ENCODE measurements around the gene GRK6. TPM values are rescaled to one million over a fixed set of nuclear protein-coding genes. Genes with fewer than 3 reads are reported as not detected.

Gene GRK6
- total RNA-seq, 2 donors from 2014 or later = 38.0 to 64.4 TPM

GRCh38 chr5:177473443-177474001 is 47.0 kb downstream of the GRK6 start, which contains the start of gene DBN1:
Gene DBN1 (minus strand): TSS chr5:177473634. CDS start chr5:177473521, 113 bp downstream.
- H3K9me3 ChIP-seq = no peaks in the 10 kb centered on the region
- intact Hi-C loops (cut with DNase I) = no loop called here
- peaks cover 9% of the 10 kb centered on the region for H3K4me1 ChIP-seq
- TF ChIP-seq, protein P1, sequence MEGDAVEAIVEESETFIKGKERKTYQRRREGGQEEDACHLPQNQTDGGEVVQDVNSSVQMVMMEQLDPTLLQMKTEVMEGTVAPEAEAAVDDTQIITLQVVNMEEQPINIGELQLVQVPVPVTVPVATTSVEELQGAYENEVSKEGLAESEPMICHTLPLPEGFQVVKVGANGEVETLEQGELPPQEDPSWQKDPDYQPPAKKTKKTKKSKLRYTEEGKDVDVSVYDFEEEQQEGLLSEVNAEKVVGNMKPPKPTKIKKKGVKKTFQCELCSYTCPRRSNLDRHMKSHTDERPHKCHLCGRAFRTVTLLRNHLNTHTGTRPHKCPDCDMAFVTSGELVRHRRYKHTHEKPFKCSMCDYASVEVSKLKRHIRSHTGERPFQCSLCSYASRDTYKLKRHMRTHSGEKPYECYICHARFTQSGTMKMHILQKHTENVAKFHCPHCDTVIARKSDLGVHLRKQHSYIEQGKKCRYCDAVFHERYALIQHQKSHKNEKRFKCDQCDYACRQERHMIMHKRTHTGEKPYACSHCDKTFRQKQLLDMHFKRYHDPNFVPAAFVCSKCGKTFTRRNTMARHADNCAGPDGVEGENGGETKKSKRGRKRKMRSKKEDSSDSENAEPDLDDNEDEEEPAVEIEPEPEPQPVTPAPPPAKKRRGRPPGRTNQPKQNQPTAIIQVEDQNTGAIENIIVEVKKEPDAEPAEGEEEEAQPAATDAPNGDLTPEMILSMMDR (IDR thresholded peaks at IDR 0.05) = no peak
- DNase-seq = no peak
- H3K4me3 ChIP-seq = peak within 1 kb of the TSS; percentile 55
- peaks cover 3% of the 10 kb centered on the region for H3K27me3 ChIP-seq
- H3K9ac ChIP-seq (ENCODE audit: low read depth in 2 of 2, low read length in 2 of 2) = peak within 1 kb of the TSS; percentile 9 to 69
- no peaks in the 10 kb centered on the region for H3K36me3 ChIP-seq
- H3K27ac ChIP-seq = no peak within 1 kb of the TSS

DNA sequence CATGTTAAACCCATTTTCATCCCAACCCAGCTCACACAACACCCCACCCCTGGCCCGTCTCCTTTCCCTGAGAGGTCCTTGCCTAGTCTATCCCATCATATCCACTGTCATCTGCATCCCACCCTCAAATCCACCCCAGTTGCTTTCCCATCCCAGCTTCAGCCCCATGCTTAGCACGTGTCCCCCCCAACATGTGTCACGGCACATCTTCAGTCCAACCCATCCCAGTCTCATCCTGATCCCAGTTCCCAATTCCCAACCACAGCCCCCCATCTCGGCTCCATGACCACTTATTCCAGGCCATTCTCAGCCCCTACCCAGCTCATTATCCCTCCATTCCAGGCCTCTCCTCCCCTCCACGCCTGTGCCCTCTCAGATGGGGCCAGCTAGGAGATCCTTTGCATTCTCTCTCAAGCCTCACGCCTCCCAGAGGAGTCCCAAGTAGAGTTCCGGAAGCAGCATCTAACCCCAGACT is 47.6 kb downstream of the GRK6 start:
- no peak overlapping the region for H3K9ac ChIP-seq (ENCODE audit: low read depth in 2 of 2, low read length in 2 of 2)
- intact Hi-C loops (cut with DNase I) = no loop called here
- no peak overlapping the region for H3K27ac ChIP-seq

GRCh38 chr5:177474846-177475562 is 48.5 kb downstream of the GRK6 start:
- intact Hi-C loops (cut with DNase I) = no loop called here
- no peak overlapping the region for H3K4me3 ChIP-seq
- TF ChIP-seq, protein P1 (IDR thresholded peaks at IDR 0.05) = no peak
- H3K36me3 ChIP-seq = no peaks in the 10 kb centered on the region
- no peaks in the 10 kb centered on the region for H3K9me3 ChIP-seq
- H3K4me1 ChIP-seq = peaks cover 9% of the 10 kb centered on the region
- no peak for DNase-seq
- H3K27ac ChIP-seq = no peak overlapping the region
- H3K27me3 ChIP-seq = peaks cover 3% of the 10 kb centered on the region
- H3K9ac ChIP-seq (ENCODE audit: low read depth in 2 of 2, low read length in 2 of 2) = no peak overlapping the region

More for the DNA sequence above, 47.6 kb downstream of the GRK6 start:
- DNase-seq = no peak
- TF ChIP-seq, protein P1 (IDR thresholded peaks at IDR 0.05) = no peak
- peaks cover 3% of the 10 kb centered on the region for H3K27me3 ChIP-seq
- H3K4me3 ChIP-seq = no peak overlapping the region
- no peaks in the 10 kb centered on the region for H3K9me3 ChIP-seq
- H3K4me1 ChIP-seq = peaks cover 9% of the 10 kb centered on the region
- H3K36me3 ChIP-seq = no peaks in the 10 kb centered on the region

DNA sequence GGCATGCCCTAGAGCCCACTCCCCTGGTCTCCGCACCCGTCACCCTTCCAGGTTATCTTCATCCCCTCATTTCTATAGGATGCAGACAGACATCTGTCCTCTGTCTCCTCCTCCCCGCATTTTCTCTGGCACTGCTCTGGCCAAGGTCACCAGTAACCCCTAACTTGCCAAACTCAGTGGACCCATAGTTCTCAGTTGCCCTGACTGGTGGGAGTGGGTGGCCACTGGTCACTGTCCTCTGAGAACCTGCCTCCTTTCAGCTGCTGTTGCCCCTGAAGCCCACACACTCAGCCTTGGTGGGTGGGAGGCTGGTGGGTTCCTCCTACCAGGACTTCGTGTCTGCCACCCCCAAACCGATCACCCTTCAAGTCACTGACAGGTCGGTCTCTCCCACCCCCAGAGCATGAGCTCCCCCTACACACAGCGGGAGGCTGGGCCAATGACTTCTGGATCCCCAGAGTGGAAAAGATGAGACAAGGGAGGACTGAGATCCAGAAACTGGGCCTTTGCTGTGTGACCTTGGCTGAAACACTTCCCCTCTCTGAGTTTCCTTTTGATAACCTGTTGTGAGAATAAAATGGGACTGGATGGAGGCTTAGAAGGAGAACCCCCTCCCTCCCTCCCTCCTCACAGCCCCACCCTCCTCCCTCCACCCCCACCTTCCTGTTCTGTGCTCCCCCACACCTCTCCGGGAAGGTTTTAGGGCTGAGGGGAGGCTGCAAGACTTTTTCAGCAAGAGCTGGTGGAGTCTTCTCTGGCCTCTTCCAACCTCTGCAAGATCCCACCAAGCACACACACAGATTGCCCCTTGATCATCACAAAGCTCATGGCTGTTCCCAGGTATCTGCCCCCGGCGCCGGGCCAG is 49.3 kb downstream of the GRK6 start:
- Histone ChIP-seq H3K27me3 (peaks cover 3% of the 10 kb centered on the region), H3K27ac (no peak overlapping the region), H3K4me1 (peaks cover 9% of the 10 kb centered on the region), H3K9me3 (no peaks in the 10 kb centered on the region), H3K36me3 (no peaks in the 10 kb centered on the region), H3K9ac (ENCODE audit: low read depth in 2 of 2, low read length in 2 of 2) (no peak overlapping the region), H3K4me3 (no peak overlapping the region)
- DNase-seq = no peak
- intact Hi-C loops (cut with DNase I) = no loop called here
- TF ChIP-seq, protein P1 (IDR thresholded peaks at IDR 0.05) = no peak

GRCh38 chr5:177476531-177477233 is 50.2 kb downstream of the GRK6 start:
- no peak overlapping the region for H3K4me3 ChIP-seq
- H3K9me3 ChIP-seq = no peaks in the 10 kb centered on the region
- TF ChIP-seq, protein P1 (IDR thresholded peaks at IDR 0.05) = no peak
- H3K27ac ChIP-seq = no peak overlapping the region
- no peak for DNase-seq
- intact Hi-C loops (cut with DNase I) = no loop called here
- H3K4me1 ChIP-seq = peaks cover 9% of the 10 kb centered on the region
- H3K27me3 ChIP-seq = peaks cover 3% of the 10 kb centered on the region
- no peak overlapping the region for H3K9ac ChIP-seq (ENCODE audit: low read depth in 2 of 2, low read length in 2 of 2)
- no peaks in the 10 kb centered on the region for H3K36me3 ChIP-seq
